Lung (tissue), 12 donors: ENCODE results near the gene NCS1. TPM values are rescaled to one million over a fixed set of nuclear protein-coding genes. Genes with fewer than 3 reads are reported as not detected.

Experiments
- ATAC-seq: fragments of 200-7000 bp; cut with Tn5 transposase; one replicate; pipeline ENCODE4 v1.9.1; 2020; ENCODE audit warnings: moderate number of reproducible peaks; ENCODE audit not compliant: insufficient read depth, low FRiP score
- DNase-seq, 3 donors: peaks; one replicate each; pipeline ENCODE4 v3.0.0-alpha.2; 2013 to 2017
- H3K27ac ChIP-seq, 2 donors: one replicate each; pipeline ENCODE4 v1.5.1; 2013; ENCODE audit warnings: mild to moderate bottlenecking in 2 of 2, moderate library complexity in 2 of 2, control low read depth in 1 of 2, inconsistent platforms in 1 of 2, low read depth in 1 of 2, low read length in 1 of 2
- H3K27me3 ChIP-seq, 3 donors: one replicate each; pipeline ENCODE4 v1.5.1; 2013; ENCODE audit warnings: low read length in 2 of 3; ENCODE audit not compliant: control insufficient read depth in 3 of 3, insufficient read depth in 3 of 3
- H3K36me3 ChIP-seq, 4 donors: one replicate each; pipeline ENCODE4 v1.5.1; 2013; ENCODE audit warnings: low read length in 4 of 4, mild to moderate bottlenecking in 1 of 4, moderate library complexity in 1 of 4; ENCODE audit not compliant: control insufficient read depth in 4 of 4, insufficient read depth in 4 of 4
- H3K4me1 ChIP-seq, 5 donors: one replicate each; pipeline ENCODE4 v1.5.1; 2013; ENCODE audit warnings: low read length in 5 of 5, mild to moderate bottlenecking in 2 of 5, moderate library complexity in 1 of 5; ENCODE audit not compliant: control insufficient read depth in 5 of 5, insufficient read depth in 5 of 5
- H3K4me3 ChIP-seq: one replicate; pipeline ENCODE4 v1.5.1; 2013; ENCODE audit warnings: mild to moderate bottlenecking, control low read depth, moderate library complexity
- H3K9ac ChIP-seq, 2 donors: one replicate each; pipeline ENCODE4 v1.5.1; 2013; ENCODE audit warnings: low read length in 2 of 2, control low read depth in 1 of 2; ENCODE audit not compliant: insufficient read depth in 1 of 2
- H3K9me3 ChIP-seq, 4 donors: one replicate each; pipeline ENCODE4 v1.5.1; 2013; ENCODE audit warnings: low read length in 3 of 4, mild to moderate bottlenecking in 1 of 4, moderate library complexity in 1 of 4; ENCODE audit not compliant: control insufficient read depth in 4 of 4, insufficient read depth in 3 of 4
- WGBS, 2 donors: extraction: QIAGEN DNeasy Blood & Tissue Kit; methylation state at CpG; one replicate each; pipeline ENCODE4 v1.1.7; 2013; 5-methylcytosine and 5-hydroxymethylcytosine counted together
- polyA plus RNA-seq, 2 donors: library from polyadenylated mRNA; stranded (reverse); fragments of 200-250 nt; gene quantifications; one replicate each; pipeline ENCODE4 v1.2.1, GENCODE V29; 2013
- total RNA-seq, 2 donors: library from RNA; depleted of rRNA in 1 of 2; stranded (reverse); fragments of >200 nt in 1 of 2; gene quantifications; one replicate each; pipeline ENCODE4 v1.2.1, GENCODE V29; 2014 to 2021
- TF ChIP-seq, protein P1 (sequence below): IDR thresholded peaks from 2 replicates; pipeline ENCODE4 v1.5.1; 2012; ENCODE audit warnings: mild to moderate bottlenecking; ENCODE audit errors: control extremely low read depth, extremely low read depth
- donor health status: control.
- donor health status: control.
- donor health status: Bipolar disorder and iron deficiency.
- donor health status: healthy.
- donor health status: DM: yes; HTN: yes; CAD: no.

NCS1 gene
- total and polyA plus RNA-seq, 4 donors: 5.8 to 27.5 (median 6.5) TPM

GRCh38 chr9:130126721-130127433, 45.3 kb upstream of the NCS1 start:
- H3K27ac ChIP-seq: no peak overlapping the region
- DNase-seq: no peak
- H3K9ac ChIP-seq: no peak overlapping the region
- no peaks in the 10 kb centered on the region for H3K9me3 ChIP-seq
- H3K27me3 ChIP-seq: no peaks in the 10 kb centered on the region
- TF ChIP-seq, protein P1, sequence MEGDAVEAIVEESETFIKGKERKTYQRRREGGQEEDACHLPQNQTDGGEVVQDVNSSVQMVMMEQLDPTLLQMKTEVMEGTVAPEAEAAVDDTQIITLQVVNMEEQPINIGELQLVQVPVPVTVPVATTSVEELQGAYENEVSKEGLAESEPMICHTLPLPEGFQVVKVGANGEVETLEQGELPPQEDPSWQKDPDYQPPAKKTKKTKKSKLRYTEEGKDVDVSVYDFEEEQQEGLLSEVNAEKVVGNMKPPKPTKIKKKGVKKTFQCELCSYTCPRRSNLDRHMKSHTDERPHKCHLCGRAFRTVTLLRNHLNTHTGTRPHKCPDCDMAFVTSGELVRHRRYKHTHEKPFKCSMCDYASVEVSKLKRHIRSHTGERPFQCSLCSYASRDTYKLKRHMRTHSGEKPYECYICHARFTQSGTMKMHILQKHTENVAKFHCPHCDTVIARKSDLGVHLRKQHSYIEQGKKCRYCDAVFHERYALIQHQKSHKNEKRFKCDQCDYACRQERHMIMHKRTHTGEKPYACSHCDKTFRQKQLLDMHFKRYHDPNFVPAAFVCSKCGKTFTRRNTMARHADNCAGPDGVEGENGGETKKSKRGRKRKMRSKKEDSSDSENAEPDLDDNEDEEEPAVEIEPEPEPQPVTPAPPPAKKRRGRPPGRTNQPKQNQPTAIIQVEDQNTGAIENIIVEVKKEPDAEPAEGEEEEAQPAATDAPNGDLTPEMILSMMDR: no peak
- WGBS, 2 donors: 55 to 61% methylated on average over 4 of the region's 4 CpGs
- peaks cover 0 to 8% (median 1%) of the 10 kb centered on the region in 5 donors for H3K4me1 ChIP-seq
- no peak for ATAC-seq
- H3K4me3 ChIP-seq: no peak overlapping the region
- peaks cover 9 to 33% (median 23%) of the 10 kb centered on the region in 4 donors for H3K36me3 ChIP-seq

DNA sequence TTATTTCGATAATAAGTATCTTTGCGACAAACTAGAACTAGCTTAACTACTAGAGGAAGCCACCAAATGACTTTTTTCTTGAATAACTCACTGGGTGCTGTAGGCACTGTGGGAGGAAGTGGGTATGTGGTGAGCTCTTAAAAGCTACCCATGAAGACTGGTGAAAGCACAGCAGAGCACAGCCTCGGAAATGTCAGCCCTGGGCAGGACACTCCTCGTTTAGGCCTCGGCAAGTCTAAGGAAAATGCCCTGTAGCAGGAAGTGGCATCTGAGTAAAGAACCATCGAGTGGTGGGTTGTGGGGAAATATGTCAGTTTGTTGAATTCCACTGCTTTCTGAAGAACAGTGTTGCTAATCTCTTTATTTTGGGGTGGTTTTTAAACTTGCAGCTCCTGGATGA, 44.0 kb upstream of the NCS1 start:
- ATAC-seq (peak; percentile 37), DNase-seq (no peak)
- 41 to 57% methylated on average over 6 of the region's 6 CpGs for WGBS, 2 donors
- H3K9me3 ChIP-seq: no peaks in the 10 kb centered on the region
- peak overlapping the region; percentile 14 to 88 for H3K27ac ChIP-seq
- H3K36me3 ChIP-seq: peaks cover 9 to 29% (median 24%) of the 10 kb centered on the region in 4 donors
- H3K4me1 ChIP-seq: peaks cover 0 to 8% (median 1%) of the 10 kb centered on the region in 5 donors
- H3K4me3 ChIP-seq: no peak overlapping the region
- H3K27me3 ChIP-seq: no peaks in the 10 kb centered on the region
- TF ChIP-seq, protein P1: no peak
- no peak overlapping the region for H3K9ac ChIP-seq

DNA sequence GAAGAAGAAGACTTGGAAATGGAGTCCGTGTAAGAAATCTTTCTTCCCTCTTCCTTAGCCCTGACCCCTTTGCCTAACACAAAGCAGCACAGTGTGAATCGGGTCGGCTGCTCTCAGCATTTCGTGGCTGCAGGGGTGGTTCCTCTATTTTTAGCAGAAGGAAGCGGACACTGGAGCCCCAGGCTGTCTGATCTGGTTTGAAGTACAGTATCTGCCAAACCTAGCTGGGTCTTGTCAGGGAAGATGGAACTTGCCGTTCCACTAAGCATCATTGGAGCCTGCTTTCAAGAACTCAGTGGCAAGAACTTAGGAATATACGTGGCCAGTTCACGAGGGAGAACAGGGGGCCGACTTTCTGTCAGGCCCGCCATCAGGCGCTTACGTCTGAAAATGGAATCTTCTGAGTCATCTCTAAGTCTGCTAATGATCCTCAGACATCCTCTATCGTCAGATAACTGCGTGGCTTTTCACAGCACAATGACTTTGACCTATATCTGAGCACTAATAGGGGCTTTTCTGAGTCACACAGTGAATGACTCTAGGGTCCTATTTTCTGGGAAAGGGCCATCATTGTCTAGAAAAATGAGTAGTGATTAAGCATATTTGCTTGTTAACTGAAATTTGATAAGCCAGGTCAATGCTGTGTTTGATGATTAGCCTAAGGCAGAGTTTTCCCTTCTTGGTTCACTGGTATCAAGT, 43.3 kb upstream of the NCS1 start:
- peak in 1 of 3 donors; percentile 46 for DNase-seq
- 39 to 58% methylated on average over 14 of the region's 14 CpGs for WGBS, 2 donors
- no peak overlapping the region for H3K9ac ChIP-seq
- H3K9me3 ChIP-seq: no peaks in the 10 kb centered on the region
- H3K36me3 ChIP-seq: peaks cover 9 to 29% (median 25%) of the 10 kb centered on the region in 4 donors
- peak overlapping the region; percentile 14 to 88 for H3K27ac ChIP-seq
- ATAC-seq: peak; percentile 49
- TF ChIP-seq, protein P1: no peak
- no peaks in the 10 kb centered on the region for H3K27me3 ChIP-seq
- H3K4me1 ChIP-seq: peaks cover 0 to 8% (median 1%) of the 10 kb centered on the region in 5 donors
- no peak overlapping the region for H3K4me3 ChIP-seq
